Left ventricle myocardium inferior (tissue), 1 donor: ENCODE results near the gene TRIM26. TPM values are rescaled to one million over a fixed set of nuclear protein-coding genes. Genes with fewer than 3 reads are reported as not detected.
"Not testable (repeated sequence)": the region's sequence is repeated elsewhere in the genome, so short reads cannot be mapped to it uniquely, and the experiment has no call there.

Experiments
- DNase-seq: peaks from one replicate; pipeline ENCODE4 v3.0.0-alpha.2; 2020
- H3K27ac ChIP-seq: fragments of 200-600 bp; replicated peaks from 2 replicates; pipeline ENCODE4 v1.8.0; 2021
- H3K27me3 ChIP-seq: fragments of 200-600 bp; 2 replicates; pipeline ENCODE4 v1.8.0; 2021; ENCODE audit warnings: low read depth
- H3K36me3 ChIP-seq: fragments of 200-600 bp; 2 replicates; pipeline ENCODE4 v1.8.0; 2021
- H3K4me1 ChIP-seq: fragments of 200-600 bp; 2 replicates; pipeline ENCODE4 v1.8.0; 2021
- H3K4me3 ChIP-seq: fragments of 200-600 bp; 2 replicates; pipeline ENCODE4 v1.8.0; 2021; ENCODE audit warnings: mild to moderate bottlenecking, moderate library complexity
- H3K9me3 ChIP-seq: fragments of 200-600 bp; replicated peaks from 2 replicates; pipeline ENCODE4 v1.8.0; 2021
- CTCF ChIP-seq: fragments of 200-600 bp; IDR thresholded peaks from 2 replicates; pipeline ENCODE4 v1.8.0; 2021; ENCODE audit warnings: antibody characterized with exemption, mild to moderate bottlenecking, borderline replicate concordance
- intact Hi-C: fragments of 100-400 bp; cut with micrococcal nuclease; formaldehyde crosslinking; loops from one replicate; pipeline ENCODE4 v1.11.0; 2022
- long read RNA-seq: library from polyadenylated mRNA; unstranded; transcript quantifications from one replicate; pipeline ENCODE4 v2.0.0, GENCODE V29; 2021
- total RNA-seq: library from RNA; stranded (reverse); fragmentation: NEBNext Ultra II Directional; extraction: Animal tissue kit (Norgen Biotek cat#: 25700); gene quantifications from one replicate; pipeline ENCODE4 v1.2.1, GENCODE V29; 2021
- donor health status: DM: no; HTN: yes; CAD: no; lungs with severe emphysema.

Gene TRIM26
- total RNA-seq, result 19.9 TPM
- long read RNA-seq, transcript TRIM26-267 (9 exons, 3,318 nt), result major isoform, 8 of 41 reads
- long read RNA-seq, partial matches to known transcripts, result 3 of 41 reads
- long read RNA-seq, other reads (novel, unspliced or antisense), result 30 of 41 reads

GRCh38 chr6:30212865-30213666 is at the start of gene TRIM26:
Gene TRIM26 (minus strand): TSS chr6:30213406. CDS start chr6:30199103, 14,303 bp downstream.
- no peak for TF ChIP-seq CTCF
- intact Hi-C loops, result no loop called here
- Histone ChIP-seq H3K9me3 (no peaks in the 10 kb centered on the region), H3K4me3 (peak within 1 kb of the TSS; percentile 99), H3K36me3 (no peaks in the 10 kb centered on the region), H3K27me3 (no peaks in the 10 kb centered on the region), H3K27ac (peak within 1 kb of the TSS; percentile 99), H3K4me1 (peaks cover 47% of the 10 kb centered on the region)
- peak; percentile 97 for DNase-seq

- Histone ChIP-seq H3K4me3 (peak overlapping the region; percentile 94), H3K27me3 (no peaks in the 10 kb centered on the region), H3K27ac (peak overlapping the region; percentile 75), H3K4me1 (peaks cover 18% of the 10 kb centered on the region), H3K36me3 (no peaks in the 10 kb centered on the region), H3K9me3 (no peaks in the 10 kb centered on the region)
- intact Hi-C loops, result no loop called here
- no peak for DNase-seq
- TF ChIP-seq CTCF, result no peak
Measured at GRCh38 chr6:30260036-30260504, 46.9 kb upstream of the TRIM26 start.

GRCh38 chr6:30259140-30260035 is 46.2 kb upstream of the TRIM26 start:
- H3K36me3 ChIP-seq, result no peaks in the 10 kb centered on the region
- H3K4me3 ChIP-seq, result peak overlapping the region; percentile 94
- peak; percentile 56 for DNase-seq
- H3K4me1 ChIP-seq, result peaks cover 18% of the 10 kb centered on the region
- TF ChIP-seq CTCF, result peak; percentile 44
- H3K27me3 ChIP-seq, result no peaks in the 10 kb centered on the region
- no peaks in the 10 kb centered on the region for H3K9me3 ChIP-seq
- H3K27ac ChIP-seq, result peak overlapping the region; percentile 75
- intact Hi-C loops, result no loop called here

- Histone ChIP-seq H3K36me3 (no peaks in the 10 kb centered on the region), H3K27me3 (no peaks in the 10 kb centered on the region), H3K4me3 (no peak overlapping the region), H3K4me1 (peaks cover 18% of the 10 kb centered on the region), H3K27ac (no peak overlapping the region), H3K9me3 (no peaks in the 10 kb centered on the region)
- no peak for TF ChIP-seq CTCF
- intact Hi-C loops, result no loop called here
- DNase-seq, result no peak
Measured at GRCh38 chr6:30258204-30258603, 45.0 kb upstream of the TRIM26 start.

GRCh38 chr6:30252417-30252816 is 39.2 kb upstream of the TRIM26 start:
- not testable (repeated sequence) for H3K4me1 ChIP-seq, DNase-seq

More at GRCh38 chr6:30252417-30252816, 39.2 kb upstream of the TRIM26 start:
- H3K9me3 ChIP-seq, H3K27me3 ChIP-seq, H3K36me3 ChIP-seq, H3K27ac ChIP-seq, intact Hi-C loops, H3K4me3 ChIP-seq: not testable (repeated sequence)
